Testis (tissue), 2 donors: Measurements from ENCODE around the gene CNTLN.

Experiments
- CTCF ChIP-seq, 3 experiments: fragments of 450-650 bp in 2 of 3; fragments of 200-600 bp in 1 of 3; sonication (generic) in 1 of 3; IDR thresholded peaks; one replicate each; pipeline ENCODE4 v1.5.1; 2016 to 2019; ENCODE audit warnings: antibody characterized with exemption in 3 of 3, mild to moderate bottlenecking in 2 of 3, moderate library complexity in 1 of 3
- POLR2A ChIP-seq: fragments of 450-650 bp; IDR thresholded peaks from one replicate; pipeline ENCODE4 v1.6.1; 2017; ENCODE audit warnings: antibody characterized with exemption, mild to moderate bottlenecking, moderate library complexity

DNA sequence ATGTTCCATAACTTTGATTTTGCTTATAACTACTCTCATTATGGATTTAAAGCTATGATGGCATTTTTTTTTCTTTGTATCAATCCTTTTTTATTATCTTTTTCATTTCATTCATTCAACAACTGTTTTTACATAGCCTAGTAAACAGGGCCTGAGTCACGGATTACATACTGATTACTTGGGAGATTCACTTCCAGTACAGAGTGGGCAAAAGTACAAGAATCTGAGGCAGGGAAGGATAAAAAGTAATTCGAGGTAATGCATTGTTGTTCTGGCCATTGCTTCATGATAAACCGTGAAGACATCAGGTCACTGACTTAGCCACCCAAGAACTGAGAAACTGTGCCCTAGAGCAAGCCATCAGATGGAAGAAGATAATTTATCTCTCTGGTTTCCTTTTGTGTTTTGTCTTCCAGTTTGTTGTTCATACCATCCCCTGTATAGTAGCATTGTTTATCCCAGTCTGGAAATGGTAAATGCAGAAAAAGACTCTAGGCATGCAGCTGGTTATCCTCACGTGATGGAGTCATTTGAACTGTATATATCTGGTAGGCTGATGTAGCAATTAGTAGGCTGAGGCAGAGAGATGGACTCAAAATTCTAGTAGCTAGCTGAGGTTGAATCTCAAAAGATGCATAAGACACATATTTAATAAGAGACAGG lies 145.6 kb downstream of the CNTLN start:
- TF ChIP-seq POLR2A: no peak
- TF ChIP-seq CTCF (IDR thresholded peaks at IDR 0.05): no peak
